IMR-90 (cell line): ENCODE results near the gene CTDSP2. TPM values are rescaled to one million over a fixed set of nuclear protein-coding genes. Genes with fewer than 3 reads are reported as not detected.

Experiments
- ATAC-seq: fragments of 200-7000 bp; cut with Tn5 transposase; 2 replicates; pipeline ENCODE4 v1.9.1; 2020; ENCODE audit warnings: low read depth, mild to moderate bottlenecking, moderate library complexity
- BruUV-seq: library from RNA; stranded (reverse); fragments of 400-500 nt; replicated peaks from 2 replicates; lab custom pipeline; 2021; lab: Mats Ljungman, UMichigan
- CTCF ChIA-PET: fragments of 300-600 bp; formaldehyde crosslinking; extraction: SDS; loops from one replicate; lab custom pipeline; 2021; ENCODE audit warnings: antibody characterized with exemption; lab: Yijun Ruan, JAX
- POLR2A ChIA-PET: fragments of 300-600 bp; sonication (Branson Sonifier 250); formaldehyde crosslinking; loops from one replicate; lab custom pipeline; 2022; ENCODE audit warnings: antibody characterized with exemption; ENCODE audit not compliant: unreplicated experiment; lab: Charles Lee
- DNase-seq: peaks from one replicate; pipeline ENCODE4 v3.0.0; 2013
- H2AFZ ChIP-seq: replicated peaks from 2 replicates; pipeline ENCODE3; 2013; ENCODE audit warnings: low read length, mild to moderate bottlenecking; ENCODE audit not compliant: poor library complexity
- H2AK5ac ChIP-seq: 2 replicates; pipeline ENCODE4 v1.6.1; 2013; ENCODE audit warnings: low read depth, low read length, inconsistent platforms
- H2AK9ac ChIP-seq: replicated peaks from 2 replicates; pipeline ENCODE3; 2013; ENCODE audit warnings: mild to moderate bottlenecking, low read depth, low read length, moderate library complexity; ENCODE audit not compliant: poor library complexity
- H2BK120ac ChIP-seq: 2 replicates; pipeline ENCODE4 v1.6.1; 2013; ENCODE audit warnings: low read depth, low read length, inconsistent platforms
- H2BK15ac ChIP-seq: 3 replicates; pipeline ENCODE4 v1.6.1; 2013; ENCODE audit warnings: low read depth, low read length, inconsistent platforms
- H2BK20ac ChIP-seq: 2 replicates; pipeline ENCODE4 v1.6.1; 2013; ENCODE audit warnings: low read depth, mild to moderate bottlenecking, inconsistent platforms, low read length, moderate library complexity
- H2BK5ac ChIP-seq: 2 replicates; pipeline ENCODE4 v1.6.1; 2013; ENCODE audit warnings: mild to moderate bottlenecking, low read depth, low read length, inconsistent platforms; ENCODE audit not compliant: poor library complexity, severe bottlenecking
- H3K14ac ChIP-seq: replicated peaks from 2 replicates; pipeline ENCODE4 v1.6.1; 2013; ENCODE audit warnings: low read depth, low read length, inconsistent platforms
- H3K18ac ChIP-seq: 2 replicates; pipeline ENCODE4 v1.6.1; 2013; ENCODE audit warnings: low read depth, low read length, control low read depth
- H3K23ac ChIP-seq: 2 replicates; pipeline ENCODE4 v1.6.1; 2013; ENCODE audit warnings: low read depth, low read length, inconsistent platforms
- H3K27ac ChIP-seq: 2 replicates; pipeline ENCODE4 v1.5.1; 2013; ENCODE audit warnings: mild to moderate bottlenecking, control low read depth, low read length; ENCODE audit not compliant: insufficient read depth
- H3K27me3 ChIP-seq: 2 replicates; pipeline ENCODE4 v1.6.1; 2013; ENCODE audit warnings: low read length; ENCODE audit not compliant: control insufficient read depth, insufficient read depth
- H3K36me3 ChIP-seq: 2 replicates; pipeline ENCODE4 v1.6.1; 2013; ENCODE audit warnings: low read length, mixed read lengths; ENCODE audit not compliant: control insufficient read depth, insufficient read depth
- H3K4ac ChIP-seq: 2 replicates; pipeline ENCODE4 v1.6.1; 2013; ENCODE audit warnings: low read depth, low read length, inconsistent platforms
- H3K4me1 ChIP-seq: 2 replicates; pipeline ENCODE4 v1.6.1; 2013; ENCODE audit warnings: low read length, mixed read lengths; ENCODE audit not compliant: control insufficient read depth, insufficient read depth
- H3K4me2 ChIP-seq: 2 replicates; pipeline ENCODE4 v1.6.1; 2013; ENCODE audit warnings: low read depth, mild to moderate bottlenecking, control low read depth, low read length, moderate library complexity
- H3K4me3 ChIP-seq: 2 replicates; pipeline ENCODE4 v1.5.1; 2013; ENCODE audit warnings: low read depth, mild to moderate bottlenecking, control low read depth, low read length, moderate library complexity; ENCODE audit not compliant: insufficient read depth
- H3K56ac ChIP-seq: 2 replicates; pipeline ENCODE4 v1.6.1; 2013; ENCODE audit warnings: low read length, inconsistent platforms; ENCODE audit not compliant: insufficient read depth; ENCODE audit errors: extremely low read depth
- H3K79me1 ChIP-seq, 2 experiments: 2 replicates each; pipeline ENCODE4 v1.6.1; 2013; ENCODE audit warnings: low read length in 2 of 2, inconsistent platforms in 1 of 2, low read depth in 1 of 2
- H3K9ac ChIP-seq: 2 replicates; pipeline ENCODE4 v1.6.1; 2013; ENCODE audit warnings: low read depth, low read length, control low read depth
- H3K9me1 ChIP-seq: 2 replicates; pipeline ENCODE4 v1.6.1; 2013; ENCODE audit warnings: low read length, inconsistent platforms; ENCODE audit not compliant: insufficient read depth
- H3K9me3 ChIP-seq: 2 replicates; pipeline ENCODE4 v1.6.1; 2013; ENCODE audit warnings: low read length; ENCODE audit not compliant: control insufficient read depth, insufficient read depth
- H4K20me1 ChIP-seq: 2 replicates; pipeline ENCODE4 v1.6.1; 2013; ENCODE audit warnings: low read length, inconsistent platforms; ENCODE audit not compliant: insufficient read depth
- H4K5ac ChIP-seq: 2 replicates; pipeline ENCODE4 v1.6.1; 2013; ENCODE audit warnings: mild to moderate bottlenecking, low read depth, low read length, control low read depth
- H4K8ac ChIP-seq, 2 experiments: 2 replicates each; pipeline ENCODE4 v1.6.1; 2013; ENCODE audit warnings: low read depth in 2 of 2, low read length in 2 of 2, control low read depth in 1 of 2, inconsistent platforms in 1 of 2
- H4K91ac ChIP-seq: 2 replicates; pipeline ENCODE4 v1.6.1; 2013; ENCODE audit warnings: low read depth, low read length, inconsistent platforms; ENCODE audit not compliant: insufficient read depth
- BHLHE40 ChIP-seq: fragments of 150-350 bp; IDR thresholded peaks from 2 replicates; pipeline ENCODE4 v1.6.1; 2016; ENCODE audit warnings: mild to moderate bottlenecking, low read depth, low read length
- CHD1 ChIP-seq: IDR thresholded peaks from 2 replicates; pipeline ENCODE4 v1.6.1; 2012; ENCODE audit warnings: low read depth, low read length, improper control_type of control experiment
- FOS ChIP-seq: fragments of 150-350 bp; IDR thresholded peaks from 2 replicates; pipeline ENCODE4 v1.6.1; 2016; ENCODE audit warnings: low read depth, low read length
- MAZ ChIP-seq: IDR thresholded peaks from 2 replicates; pipeline ENCODE4 v1.6.1; 2012; ENCODE audit warnings: low read depth, mild to moderate bottlenecking, low read length, improper control_type of control experiment, moderate library complexity, borderline replicate concordance
- MXI1 ChIP-seq: IDR thresholded peaks from 2 replicates; pipeline ENCODE4 v1.6.1; 2012; ENCODE audit warnings: low read depth, mild to moderate bottlenecking, low read length, moderate library complexity, borderline replicate concordance
- NFE2L2 ChIP-seq: fragments of 150-350 bp; IDR thresholded peaks from 2 replicates; pipeline ENCODE4 v1.6.1; 2016; ENCODE audit warnings: low read depth, mild to moderate bottlenecking, low read length
- POLR2A ChIP-seq: IDR thresholded peaks from 2 replicates; pipeline ENCODE4 v1.6.1; 2012; ENCODE audit warnings: mild to moderate bottlenecking, low read depth, low read length
- RAD21 ChIP-seq: IDR thresholded peaks from 2 replicates; pipeline ENCODE4 v1.6.1; 2012; ENCODE audit warnings: low read length, improper control_type of control experiment
- RFX5 ChIP-seq: IDR thresholded peaks from 2 replicates; pipeline ENCODE4 v1.8.0; 2012; ENCODE audit warnings: low read depth, mild to moderate bottlenecking, low read length, moderate library complexity
- SMC3 ChIP-seq: fragments of 150-350 bp; IDR thresholded peaks from 2 replicates; pipeline ENCODE4 v1.6.1; 2016; ENCODE audit warnings: low read depth, mild to moderate bottlenecking, antibody characterized with exemption, low read length, moderate library complexity
- USF2 ChIP-seq: fragments of 150-350 bp; IDR thresholded peaks from 2 replicates; pipeline ENCODE4 v1.6.1; 2017; ENCODE audit warnings: mild to moderate bottlenecking, antibody characterized with exemption, low read length, low read depth
- WGBS, 2 experiments: methylation state at CpG; one replicate each; pipeline versions ENCODE4 v1.1.5 to v1.1.7; 2013; ENCODE audit warnings: missing lambda C conversion rate in 2 of 2; ENCODE audit not compliant: insufficient read length in 1 of 2; ENCODE audit errors: extremely low coverage in 2 of 2; 5-methylcytosine and 5-hydroxymethylcytosine counted together
- dilution Hi-C: fragments of 300-500 bp; cut with HindIII; formaldehyde crosslinking; loops from one replicate; pipeline ENCODE4 v1.14.3; 2018; ENCODE audit warnings: low sequenced_read_pairs; ENCODE audit not compliant: unreplicated experiment
- in situ Hi-C: fragments of 300-500 bp; cut with MboI; formaldehyde crosslinking; loops from 3 replicates; pipeline ENCODE4 v1.14.3; 2019; ENCODE audit warnings: low sequenced_read_pairs, inconsistent platforms, mixed read lengths
- intact Hi-C: fragments of 100-400 bp; cut with micrococcal nuclease; formaldehyde crosslinking; loops from 2 replicates; pipeline ENCODE4 v1.10.0; 2022
- polyA plus RNA-seq, 3 experiments: library from polyadenylated mRNA; depleted of rRNA; stranded (reverse); fragments of >200 nt; gene quantifications; 2 replicates each; pipeline ENCODE4 v1.2.3, GENCODE V29; 2012; ENCODE audit warnings: low replicate concordance in 1 of 3
- total RNA-seq: library from RNA; depleted of rRNA; stranded (reverse); fragments of >200 nt; gene quantifications from 2 replicates; pipeline ENCODE4 v1.2.3, GENCODE V29; 2012
- TF ChIP-seq, protein P1 (sequence below): fragments of 150-350 bp; IDR thresholded peaks from 2 replicates; pipeline ENCODE4 v1.6.1; 2016; ENCODE audit warnings: low read depth, mild to moderate bottlenecking, low read length, moderate library complexity, borderline replicate concordance

CTDSP2 gene
- total and polyA plus RNA-seq, 2 of the 4 experiments (the other 2 are of a cell fraction): 114 to 156 TPM

DNA sequence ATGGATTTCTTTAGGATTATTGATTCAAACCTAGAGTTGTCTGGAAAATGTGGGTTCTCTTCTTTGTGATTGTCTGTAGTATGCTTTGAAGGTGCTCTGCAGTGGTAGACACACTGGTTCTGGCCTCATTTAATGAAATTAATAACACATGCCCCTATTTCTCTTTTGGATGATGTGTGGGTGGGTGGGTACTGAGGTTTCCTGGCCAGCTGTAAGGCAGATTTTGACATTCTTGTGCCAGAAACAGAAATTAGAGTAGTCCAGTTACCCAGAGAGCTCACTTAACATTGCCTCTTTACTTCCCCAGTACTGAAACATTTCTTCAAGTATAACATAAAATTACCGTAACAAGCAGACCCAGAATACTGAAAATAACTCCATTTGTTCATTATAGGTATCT is 49.5 kb downstream of the CTDSP2 start:
- Histone ChIP-seq H4K20me1 (peaks cover 3% of the 10 kb centered on the region; the same call in 1 of the 2 replicates), H3K18ac (no peak overlapping the region), H3K79me1 (peaks cover 21 to 23% of the 10 kb centered on the region in 2 experiments), H2AK9ac (no peak overlapping the region), H2BK120ac (no peak overlapping the region), H3K27me3 (no peaks in the 10 kb centered on the region), H2AK5ac (no peak overlapping the region), H3K14ac (no peak overlapping the region), H3K4me3 (no peak overlapping the region), H4K5ac (no peak overlapping the region), H3K9me1 (no peaks in the 10 kb centered on the region), H3K36me3 (peaks cover 43% of the 10 kb centered on the region), H3K27ac (no peak overlapping the region), H2BK20ac (no peak overlapping the region), H3K9ac (no peak overlapping the region), H3K4me2 (no peak overlapping the region), H3K4ac (no peak overlapping the region), H3K4me1 (peaks cover 2% of the 10 kb centered on the region; the same call in 1 of the 2 replicates), H2BK5ac (no peak overlapping the region), H4K8ac (no peak overlapping the region), H4K91ac (no peak overlapping the region), H2BK15ac (no peak overlapping the region), H3K56ac (no peak overlapping the region), H3K23ac (no peak overlapping the region), H3K9me3 (no peaks in the 10 kb centered on the region), H2AFZ (no peak overlapping the region)
- no peak for ATAC-seq
- ChIA-PET CTCF (interaction anchor here (0.6 to 1.3 kb wide), 2 partner anchors 14 to 83 kb away, joined by 3 to 11 read pairs; no protein-coding TSS in a partner anchor), POLR2A (no interaction called here)
- in situ Hi-C loops: no loop called here
- TF ChIP-seq NFE2L2 (no peak), SMC3 (no peak), POLR2A (no peak), RAD21 (no peak), CHD1 (no peak), FOS (no peak), RFX5 (no peak), USF2 (no peak), MAZ (no peak), BHLHE40 (no peak), MXI1 (no peak)
- TF ChIP-seq, protein P1, sequence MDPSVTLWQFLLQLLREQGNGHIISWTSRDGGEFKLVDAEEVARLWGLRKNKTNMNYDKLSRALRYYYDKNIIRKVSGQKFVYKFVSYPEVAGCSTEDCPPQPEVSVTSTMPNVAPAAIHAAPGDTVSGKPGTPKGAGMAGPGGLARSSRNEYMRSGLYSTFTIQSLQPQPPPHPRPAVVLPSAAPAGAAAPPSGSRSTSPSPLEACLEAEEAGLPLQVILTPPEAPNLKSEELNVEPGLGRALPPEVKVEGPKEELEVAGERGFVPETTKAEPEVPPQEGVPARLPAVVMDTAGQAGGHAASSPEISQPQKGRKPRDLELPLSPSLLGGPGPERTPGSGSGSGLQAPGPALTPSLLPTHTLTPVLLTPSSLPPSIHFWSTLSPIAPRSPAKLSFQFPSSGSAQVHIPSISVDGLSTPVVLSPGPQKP: no peak
- intact Hi-C loops: no loop called here
- no CpG with 5 or more reads among the region's 1 CpG for WGBS, 2 experiments
- DNase-seq: no peak
- dilution Hi-C loops: no loop called here
- no TSS peak for BruUV-seq
